ENCODE data around the gene SARDH. TPM values are rescaled to one million over a fixed set of nuclear protein-coding genes. Genes with fewer than 3 reads are reported as not detected.

SARDH gene
- total and polyA plus RNA-seq, 9 donors, result 4.9 to 7.1 (median 5.7) TPM

DNA sequence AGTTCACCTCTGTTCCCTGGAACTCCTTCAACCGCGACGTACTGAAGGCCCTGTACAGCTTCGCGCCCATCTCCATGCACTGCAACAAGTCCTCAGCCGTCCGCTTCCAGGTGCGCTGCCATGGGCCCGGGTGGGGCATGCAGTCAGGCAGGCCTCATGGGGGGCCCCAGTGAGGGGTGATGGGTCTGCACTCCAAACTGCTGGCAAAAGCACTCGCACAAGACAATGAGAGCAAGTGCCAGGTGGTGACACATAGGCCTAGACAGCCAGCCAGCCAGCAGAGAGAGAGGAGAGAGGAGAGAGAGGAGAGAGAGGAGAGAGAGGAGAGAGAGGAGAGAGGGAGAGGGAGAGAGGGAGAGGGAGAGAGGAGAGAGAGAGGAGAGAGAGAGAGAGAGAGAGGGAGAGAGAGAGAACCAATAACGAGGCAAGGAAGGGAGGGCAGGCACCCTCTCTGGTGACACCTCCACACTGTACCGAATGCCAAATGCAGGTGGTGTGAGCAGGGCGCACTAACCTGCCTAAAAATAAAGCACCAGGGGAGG lies 81.0 kb downstream of the SARDH start:
- Histone ChIP-seq H3K9me3 (replicated peaks; ENCODE audit: control insufficient read depth, low read depth, low read length) (no peaks in the 10 kb centered on the region), H3K4me1 (ENCODE audit: control insufficient read depth, insufficient read depth, low read length) (peaks cover 24% of the 10 kb centered on the region), H3K27me3 (ENCODE audit: control insufficient read depth, insufficient read depth, low read length) (peaks cover 64% of the 10 kb centered on the region), H3K36me3 (ENCODE audit: control insufficient read depth, insufficient read depth, low read length) (no peaks in the 10 kb centered on the region), H3K4me3 (ENCODE audit: low read length) (no peak overlapping the region), H3K27ac (ENCODE audit: low read length) (no peak overlapping the region)
- DNase-seq, result peak; percentile 42
- WGBS (ENCODE audit: insufficient coverage), result 55% methylated on average over 11 of the region's 13 CpGs

DNA sequence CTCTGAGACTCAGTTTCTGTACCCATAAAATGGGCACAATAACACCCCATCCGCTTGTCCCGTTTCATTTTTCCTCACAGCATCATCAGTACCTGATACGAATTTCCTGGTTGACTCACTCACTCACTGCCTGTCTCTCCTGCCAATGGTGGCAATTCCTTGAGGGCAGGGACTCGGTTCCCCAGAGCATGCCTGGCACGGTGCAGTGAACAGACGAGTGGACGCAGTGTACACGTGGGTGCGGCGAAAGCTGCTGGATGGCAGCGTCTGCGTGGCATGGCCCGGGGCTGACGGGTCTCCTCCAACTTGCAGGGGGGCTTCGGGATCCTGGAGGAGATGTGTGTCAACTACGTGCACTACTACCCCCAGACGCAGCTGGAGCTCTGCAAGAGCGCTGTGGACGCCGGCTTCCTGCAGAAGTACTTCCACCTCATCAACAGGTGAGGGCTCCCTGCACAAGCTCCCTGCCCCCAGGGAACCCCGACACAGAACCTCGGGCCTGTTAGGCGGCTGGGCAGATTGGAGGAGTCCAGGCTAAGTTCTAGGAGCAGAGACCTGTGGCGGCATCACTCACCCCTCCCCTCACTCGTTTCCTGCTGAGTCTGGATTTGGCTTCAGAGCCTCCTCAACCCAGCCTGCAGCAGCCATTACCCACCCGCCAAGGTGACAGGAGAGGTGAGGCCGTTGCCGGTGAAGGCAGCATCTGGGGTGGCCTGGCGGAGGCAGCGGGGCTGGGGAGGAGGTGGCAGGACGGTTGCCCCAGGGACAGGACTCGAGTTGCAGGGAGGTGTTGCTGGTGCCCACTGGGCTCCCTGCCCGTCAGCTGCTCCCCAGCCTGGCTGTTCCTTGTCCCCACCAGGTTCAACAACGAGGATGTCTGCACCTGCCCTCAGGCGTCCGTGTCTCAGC lies 81.7 kb downstream of the SARDH start:
- Histone ChIP-seq H3K27me3 (ENCODE audit: control insufficient read depth, insufficient read depth, low read length) (peaks cover 64% of the 10 kb centered on the region), H3K27ac (ENCODE audit: low read length) (no peak overlapping the region), H3K4me1 (ENCODE audit: control insufficient read depth, insufficient read depth, low read length) (peaks cover 24% of the 10 kb centered on the region), H3K36me3 (ENCODE audit: control insufficient read depth, insufficient read depth, low read length) (no peaks in the 10 kb centered on the region), H3K9me3 (replicated peaks; ENCODE audit: control insufficient read depth, low read depth, low read length) (no peaks in the 10 kb centered on the region), H3K4me3 (ENCODE audit: low read length) (no peak overlapping the region)
- 49% methylated on average over 31 of the region's 36 CpGs for WGBS (ENCODE audit: insufficient coverage)
- DNase-seq, result no peak

DNA sequence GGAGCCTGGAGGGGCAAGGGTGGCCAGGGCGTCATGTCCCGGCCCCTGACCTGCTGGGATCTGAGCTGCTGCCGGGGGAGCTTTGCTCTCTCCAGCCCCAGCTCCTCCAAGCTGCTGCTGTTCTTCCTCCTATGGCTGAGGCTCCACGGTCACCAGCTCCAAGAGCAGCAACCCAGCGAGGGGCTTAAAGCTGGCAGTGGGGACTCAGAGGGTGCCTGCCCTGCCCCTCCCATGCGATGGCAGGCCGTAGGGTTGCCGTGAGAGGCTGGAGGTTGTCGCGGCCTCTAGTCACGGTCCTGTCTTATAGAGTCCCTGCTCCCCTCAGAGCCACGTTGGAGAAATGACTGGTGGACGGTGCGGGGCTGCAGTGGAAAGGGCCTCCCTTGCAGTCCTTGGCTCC lies 82.5 kb downstream of the SARDH start:
- WGBS (ENCODE audit: insufficient coverage), result 47% methylated on average over 12 of the region's 14 CpGs
- Histone ChIP-seq H3K36me3 (ENCODE audit: control insufficient read depth, insufficient read depth, low read length) (no peaks in the 10 kb centered on the region), H3K27me3 (ENCODE audit: control insufficient read depth, insufficient read depth, low read length) (peaks cover 67% of the 10 kb centered on the region), H3K4me1 (ENCODE audit: control insufficient read depth, insufficient read depth, low read length) (peaks cover 24% of the 10 kb centered on the region), H3K4me3 (ENCODE audit: low read length) (no peak overlapping the region), H3K9me3 (replicated peaks; ENCODE audit: control insufficient read depth, low read depth, low read length) (no peaks in the 10 kb centered on the region), H3K27ac (ENCODE audit: low read length) (no peak overlapping the region)
- no peak for DNase-seq

DNA sequence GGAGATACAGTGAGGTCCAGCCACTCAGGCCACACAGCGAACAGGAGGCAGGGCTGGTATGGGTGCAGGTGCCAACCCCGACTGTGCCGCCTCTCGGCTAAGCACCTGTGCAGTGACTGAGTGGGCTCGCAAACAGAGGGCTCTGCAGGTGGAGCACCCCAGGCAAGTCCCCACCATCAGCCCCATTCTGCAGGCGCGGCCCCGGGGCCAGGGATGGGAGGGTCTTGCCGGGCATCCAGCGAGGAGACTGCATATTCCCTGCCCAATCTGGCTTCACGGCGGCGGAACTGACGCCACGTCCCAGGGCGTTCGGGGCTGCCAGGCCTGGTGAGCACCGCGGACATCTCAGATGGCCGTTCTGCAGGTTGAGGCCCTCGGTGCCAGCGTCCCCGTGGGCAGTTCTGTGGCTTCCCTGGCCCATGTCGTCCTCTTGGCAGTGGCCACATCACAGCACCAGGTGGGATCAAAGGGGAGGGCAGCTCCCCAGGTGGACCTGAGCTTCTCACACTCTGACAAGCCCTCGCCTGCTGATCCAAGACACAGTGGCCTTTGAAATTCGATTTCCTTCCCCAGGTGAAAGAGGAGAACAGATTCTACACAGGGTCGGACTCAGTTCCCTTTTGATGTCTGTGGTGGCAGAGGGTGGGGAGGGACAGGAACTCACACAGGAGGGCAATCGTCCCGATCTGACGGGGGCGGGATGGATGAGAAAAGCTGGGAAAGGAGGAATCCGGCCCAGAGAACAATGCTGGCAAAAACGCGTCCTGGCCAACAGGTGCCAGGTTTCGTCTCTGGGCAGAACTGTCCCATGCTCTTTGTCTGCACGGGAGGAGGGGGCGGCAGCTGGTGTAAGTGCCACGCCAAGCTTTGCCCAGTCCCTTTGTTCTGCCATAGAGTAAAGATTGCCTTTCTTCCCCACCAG lies 83.2 kb downstream of the SARDH start:
- Histone ChIP-seq H3K4me3 (ENCODE audit: low read length) (no peak overlapping the region), H3K36me3 (ENCODE audit: control insufficient read depth, insufficient read depth, low read length) (no peaks in the 10 kb centered on the region), H3K27ac (ENCODE audit: low read length) (no peak overlapping the region), H3K4me1 (ENCODE audit: control insufficient read depth, insufficient read depth, low read length) (peaks cover 24% of the 10 kb centered on the region), H3K27me3 (ENCODE audit: control insufficient read depth, insufficient read depth, low read length) (peaks cover 66% of the 10 kb centered on the region), H3K9me3 (replicated peaks; ENCODE audit: control insufficient read depth, low read depth, low read length) (no peaks in the 10 kb centered on the region)
- 56% methylated on average over 36 of the region's 38 CpGs for WGBS (ENCODE audit: insufficient coverage)
- no peak for DNase-seq

GRCh38 chr9:133653638-133654037 lies 84.5 kb downstream of the SARDH start:
- Histone ChIP-seq H3K27ac (ENCODE audit: low read length) (no peak overlapping the region), H3K4me1 (ENCODE audit: control insufficient read depth, insufficient read depth, low read length) (peaks cover 13% of the 10 kb centered on the region), H3K9me3 (replicated peaks; ENCODE audit: control insufficient read depth, low read depth, low read length) (no peaks in the 10 kb centered on the region), H3K36me3 (ENCODE audit: control insufficient read depth, insufficient read depth, low read length) (no peaks in the 10 kb centered on the region), H3K27me3 (ENCODE audit: control insufficient read depth, insufficient read depth, low read length) (peaks cover 60% of the 10 kb centered on the region), H3K4me3 (ENCODE audit: low read length) (no peak overlapping the region)
- no peak for DNase-seq
- 70% methylated on average over 6 of the region's 9 CpGs for WGBS (ENCODE audit: insufficient coverage)

DNA sequence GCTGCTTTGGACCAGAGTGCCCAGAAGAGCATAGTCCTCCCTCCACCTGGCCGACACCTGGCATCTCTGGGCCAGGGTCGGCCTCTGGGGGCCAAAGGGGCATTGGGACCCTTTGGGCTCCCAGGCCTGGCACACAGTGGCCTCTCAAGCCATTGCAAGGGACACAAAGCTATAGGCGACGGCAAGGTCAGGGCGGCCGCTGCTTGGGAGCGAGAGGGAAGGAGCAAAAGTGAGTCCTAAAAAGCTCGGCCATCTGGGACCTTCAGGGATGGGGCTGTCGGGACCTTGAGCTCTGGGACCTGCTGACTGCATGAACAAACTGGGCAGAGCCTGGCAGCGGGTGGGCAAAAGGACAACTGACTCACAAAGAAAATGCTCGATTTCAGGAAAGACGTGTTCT lies 88.1 kb downstream of the SARDH start:
- no peaks in the 10 kb centered on the region for H3K9me3 ChIP-seq (replicated peaks; ENCODE audit: control insufficient read depth, low read depth, low read length)
- H3K27ac ChIP-seq (ENCODE audit: low read length), result no peak overlapping the region
- no peak for DNase-seq
- H3K4me1 ChIP-seq (ENCODE audit: control insufficient read depth, insufficient read depth, low read length), result no peaks in the 10 kb centered on the region
- peaks cover 37% of the 10 kb centered on the region for H3K27me3 ChIP-seq (ENCODE audit: control insufficient read depth, insufficient read depth, low read length)
- H3K4me3 ChIP-seq (ENCODE audit: low read length), result no peak overlapping the region
- WGBS (ENCODE audit: insufficient coverage), result 80% methylated on average over 12 of the region's 12 CpGs
- H3K36me3 ChIP-seq (ENCODE audit: control insufficient read depth, insufficient read depth, low read length), result no peaks in the 10 kb centered on the region

- Histone ChIP-seq H3K36me3 (ENCODE audit: control insufficient read depth, insufficient read depth, low read length) (no peaks in the 10 kb centered on the region), H3K9me3 (replicated peaks; ENCODE audit: control insufficient read depth, low read depth, low read length) (no peaks in the 10 kb centered on the region), H3K27ac (ENCODE audit: low read length) (no peak overlapping the region), H3K4me1 (ENCODE audit: control insufficient read depth, insufficient read depth, low read length) (no peaks in the 10 kb centered on the region), H3K27me3 (ENCODE audit: control insufficient read depth, insufficient read depth, low read length) (peaks cover 32% of the 10 kb centered on the region), H3K4me3 (ENCODE audit: low read length) (no peak overlapping the region)
- DNase-seq, result no peak
- WGBS (ENCODE audit: insufficient coverage), result 93% methylated on average over 4 of the region's 7 CpGs
Observed at GRCh38 chr9:133649194-133649593, 89.0 kb downstream of the SARDH start.

DNA sequence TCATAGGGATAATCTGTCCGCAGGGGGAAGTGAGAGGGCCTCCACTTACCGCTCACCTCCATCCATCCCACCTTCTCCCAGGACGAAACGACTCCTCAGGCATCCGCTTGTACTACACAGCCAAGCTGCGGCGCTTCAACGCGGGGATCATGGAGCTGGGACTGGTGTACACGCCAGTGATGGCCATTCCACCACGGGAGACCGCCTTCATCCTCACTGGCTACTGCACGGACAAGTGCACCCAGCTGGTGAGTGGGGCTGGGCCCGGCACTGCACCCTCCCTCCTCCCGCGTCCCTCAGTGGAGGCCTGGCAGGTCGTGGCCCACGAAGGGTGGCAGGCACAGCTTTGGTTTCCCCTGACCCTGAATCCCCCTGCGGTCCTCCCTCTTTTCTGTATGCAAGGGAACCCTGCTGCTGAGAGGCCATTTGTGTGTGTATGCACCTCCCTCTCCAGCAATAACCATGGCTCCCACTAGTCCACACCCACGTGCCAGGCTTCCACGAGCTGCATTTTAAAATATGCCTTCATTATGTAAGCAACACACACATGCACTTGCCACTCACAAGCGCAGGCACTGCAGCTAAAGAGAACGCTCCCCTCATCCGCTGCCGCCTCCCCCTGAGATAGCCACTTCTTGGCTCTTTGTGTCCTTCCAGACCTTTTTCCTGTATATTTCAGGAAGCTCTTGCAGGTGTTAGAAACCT lies 90.2 kb downstream of the SARDH start:
- Histone ChIP-seq H3K4me1 (ENCODE audit: control insufficient read depth, insufficient read depth, low read length) (no peaks in the 10 kb centered on the region), H3K4me3 (ENCODE audit: low read length) (no peak overlapping the region), H3K9me3 (replicated peaks; ENCODE audit: control insufficient read depth, low read depth, low read length) (no peaks in the 10 kb centered on the region), H3K27ac (ENCODE audit: low read length) (no peak overlapping the region), H3K27me3 (ENCODE audit: control insufficient read depth, insufficient read depth, low read length) (peaks cover 27% of the 10 kb centered on the region), H3K36me3 (ENCODE audit: control insufficient read depth, insufficient read depth, low read length) (no peaks in the 10 kb centered on the region)
- DNase-seq, result no peak
- 77% methylated on average over 21 of the region's 25 CpGs for WGBS (ENCODE audit: insufficient coverage)

DNA sequence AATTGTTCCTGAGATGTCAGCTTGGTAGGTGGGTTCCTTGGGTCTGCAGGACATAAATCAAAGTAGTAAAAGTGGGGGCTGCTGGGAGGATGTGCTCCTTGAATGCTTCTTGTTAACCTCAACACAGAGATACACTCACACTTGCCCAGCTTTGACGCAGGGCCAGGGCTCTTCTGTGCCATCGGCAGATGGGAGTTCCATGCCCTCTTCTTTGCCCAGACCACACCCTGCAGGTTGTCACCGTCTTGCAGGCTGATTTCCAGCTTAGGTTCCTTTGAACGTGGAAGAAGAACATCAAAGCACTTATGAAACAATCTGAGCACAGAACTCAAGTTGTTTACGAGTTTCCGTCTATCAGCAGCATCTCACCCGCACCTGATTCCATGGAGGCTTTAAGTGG lies 91.0 kb downstream of the SARDH start:
- H3K27me3 ChIP-seq (ENCODE audit: control insufficient read depth, insufficient read depth, low read length), result peaks cover 27% of the 10 kb centered on the region
- DNase-seq, result no peak
- H3K9me3 ChIP-seq (replicated peaks; ENCODE audit: control insufficient read depth, low read depth, low read length), result no peaks in the 10 kb centered on the region
- H3K27ac ChIP-seq (ENCODE audit: low read length), result no peak overlapping the region
- H3K36me3 ChIP-seq (ENCODE audit: control insufficient read depth, insufficient read depth, low read length), result no peaks in the 10 kb centered on the region
- WGBS (ENCODE audit: insufficient coverage), result 58% methylated on average over 7 of the region's 7 CpGs
- no peaks in the 10 kb centered on the region for H3K4me1 ChIP-seq (ENCODE audit: control insufficient read depth, insufficient read depth, low read length)
- no peak overlapping the region for H3K4me3 ChIP-seq (ENCODE audit: low read length)
